T-helper 17 cell (primary cell): ENCODE data around the gene ZFR2. TPM values are rescaled to one million over a fixed set of nuclear protein-coding genes. Genes with fewer than 3 reads are reported as not detected.
"Not testable (repeated sequence)": the region's sequence is repeated elsewhere in the genome, so short reads cannot be mapped to it uniquely, and the experiment has no call there.

Experiments
- ATAC-seq: fragments of 150-1000 bp; cut with Tn5 transposase; 2 replicates; pipeline ENCODE4 v1.10.0; 2021; ENCODE audit warnings: mild to moderate bottlenecking, moderate library complexity
- DNase-seq, 3 donors: peaks; one replicate each; pipeline versions ENCODE4 v3.0.0 to v3.0.0-alpha.2; 2020 to 2021
- H3K9me3 ChIP-seq: one replicate; pipeline ENCODE4 v1.7.0; 2013; ENCODE audit warnings: low read length, mild to moderate bottlenecking; ENCODE audit not compliant: control insufficient read depth, poor library complexity, severe bottlenecking
- H3K27ac Mint-ChIP-seq: one replicate; pipeline ENCODE4 v1.8.0; 2022; ENCODE audit warnings: mild to moderate bottlenecking, moderate library complexity, mixed read lengths
- H3K27me3 Mint-ChIP-seq: one replicate; pipeline ENCODE4 v1.8.0; 2022; ENCODE audit warnings: mixed read lengths
- H3K36me3 Mint-ChIP-seq: one replicate; pipeline ENCODE4 v1.8.0; 2022; ENCODE audit warnings: low read depth, mixed read lengths
- H3K4me1 Mint-ChIP-seq: one replicate; pipeline ENCODE4 v1.8.0; 2022; ENCODE audit warnings: mild to moderate bottlenecking, mixed read lengths
- H3K4me3 Mint-ChIP-seq: one replicate; pipeline ENCODE4 v1.8.0; 2022; ENCODE audit warnings: mild to moderate bottlenecking, moderate library complexity, mixed read lengths
- total RNA-seq, 4 donors: library from RNA in 2 of 4; stranded (reverse) in 2 of 4; gene quantifications; one replicate each; pipeline ENCODE4 v1.2.3 and lab custom pipeline; 2022 to 2026

Gene ZFR2
- total RNA-seq, 2 donors from 2014 or later, result 1.2 to 1.3 TPM

- Mint-ChIP-seq H3K4me3 (no peak overlapping the region), H3K36me3 (peaks cover 5% of the 10 kb centered on the region), H3K4me1 (peaks cover 15% of the 10 kb centered on the region), H3K27ac (peak overlapping the region; percentile 63), H3K27me3 (no peaks in the 10 kb centered on the region)
- no peaks in the 10 kb centered on the region for H3K9me3 ChIP-seq
- ATAC-seq, result no peak
- no peak for DNase-seq
Observed at GRCh38 chr19:3771000-3771905, 97.6 kb downstream of the ZFR2 start.

GRCh38 chr19:3770136-3770999 is 98.5 kb downstream of the ZFR2 start:
- no peaks in the 10 kb centered on the region for H3K9me3 ChIP-seq
- no peak overlapping the region for H3K4me3 Mint-ChIP-seq
- ATAC-seq, result no peak
- peaks cover 16% of the 10 kb centered on the region for H3K4me1 Mint-ChIP-seq
- no peak for DNase-seq
- no peaks in the 10 kb centered on the region for H3K27me3 Mint-ChIP-seq
- peaks cover 5% of the 10 kb centered on the region for H3K36me3 Mint-ChIP-seq
- peak overlapping the region; percentile 63 for H3K27ac Mint-ChIP-seq

- Mint-ChIP-seq H3K27me3 (no peaks in the 10 kb centered on the region), H3K4me1 (peaks cover 16% of the 10 kb centered on the region), H3K4me3 (no peak overlapping the region), H3K27ac (no peak overlapping the region), H3K36me3 (peaks cover 5% of the 10 kb centered on the region)
- DNase-seq (no peak), ATAC-seq (peak; percentile 18)
- H3K9me3 ChIP-seq, result no peaks in the 10 kb centered on the region
Observed at GRCh38 chr19:3769494-3769893, 99.3 kb downstream of the ZFR2 start.

GRCh38 chr19:3768748-3769099 is 100.1 kb downstream of the ZFR2 start:
- H3K27me3 Mint-ChIP-seq, result no peaks in the 10 kb centered on the region
- peak overlapping the region; percentile 58 for H3K4me3 Mint-ChIP-seq
- H3K36me3 Mint-ChIP-seq, result peaks cover 5% of the 10 kb centered on the region
- H3K9me3 ChIP-seq, result no peaks in the 10 kb centered on the region
- DNase-seq (no peak), ATAC-seq (no peak)
- peaks cover 14% of the 10 kb centered on the region for H3K4me1 Mint-ChIP-seq
- no peak overlapping the region for H3K27ac Mint-ChIP-seq

- ATAC-seq, result no peak
- H3K9me3 ChIP-seq, result no peaks in the 10 kb centered on the region
- Mint-ChIP-seq H3K27ac (no peak overlapping the region), H3K36me3 (peaks cover 5% of the 10 kb centered on the region), H3K4me3 (no peak overlapping the region), H3K4me1 (peaks cover 14% of the 10 kb centered on the region), H3K27me3 (no peaks in the 10 kb centered on the region)
- no peak for DNase-seq
Observed at GRCh38 chr19:3768015-3768747, 100.7 kb downstream of the ZFR2 start.

- DNase-seq, result no peak
- Mint-ChIP-seq H3K4me1 (peaks cover 23% of the 10 kb centered on the region), H3K27ac (peak overlapping the region; percentile 79), H3K36me3 (peaks cover 5% of the 10 kb centered on the region), H3K4me3 (peak overlapping the region; percentile 47), H3K27me3 (no peaks in the 10 kb centered on the region)
- no peaks in the 10 kb centered on the region for H3K9me3 ChIP-seq
- no peak for ATAC-seq
Observed at GRCh38 chr19:3767050-3767449, 101.8 kb downstream of the ZFR2 start.

- peak overlapping the region; percentile 79 for H3K27ac Mint-ChIP-seq
- peaks cover 28% of the 10 kb centered on the region for H3K4me1 Mint-ChIP-seq
- peaks cover 5% of the 10 kb centered on the region for H3K36me3 Mint-ChIP-seq
- no peaks in the 10 kb centered on the region for H3K9me3 ChIP-seq
- H3K27me3 Mint-ChIP-seq, result no peaks in the 10 kb centered on the region
- DNase-seq, result no peak
- peak overlapping the region; percentile 75 for H3K4me3 Mint-ChIP-seq
- no peak for ATAC-seq
Observed at GRCh38 chr19:3766520-3766919, 102.3 kb downstream of the ZFR2 start.

GRCh38 chr19:3765757-3766156 is 103.1 kb downstream of the ZFR2 start:
- DNase-seq, H3K36me3 Mint-ChIP-seq, ATAC-seq, H3K27me3 Mint-ChIP-seq, H3K4me3 Mint-ChIP-seq, H3K9me3 ChIP-seq: not testable (repeated sequence)
- Mint-ChIP-seq H3K27ac (peak overlapping the region; percentile 79), H3K4me1 (peaks cover 30% of the 10 kb centered on the region)

- H3K27me3 Mint-ChIP-seq, result no peaks in the 10 kb centered on the region
- H3K4me1 Mint-ChIP-seq, result peaks cover 30% of the 10 kb centered on the region
- ATAC-seq, result no peak
- no peak overlapping the region for H3K27ac Mint-ChIP-seq
- H3K4me3 Mint-ChIP-seq, result no peak overlapping the region
- H3K36me3 Mint-ChIP-seq, result peaks cover 3% of the 10 kb centered on the region
- no peak for DNase-seq
- no peaks in the 10 kb centered on the region for H3K9me3 ChIP-seq
Observed at GRCh38 chr19:3765121-3765520, 103.7 kb downstream of the ZFR2 start.

- Mint-ChIP-seq H3K36me3 (no peaks in the 10 kb centered on the region), H3K27ac (peak within 1 kb of the TSS; percentile 100), H3K27me3 (no peaks in the 10 kb centered on the region), H3K4me3 (peak within 1 kb of the TSS; percentile 96), H3K4me1 (peaks cover 32% of the 10 kb centered on the region)
- peak; percentile 97 to 99 (median 99) for DNase-seq
- H3K9me3 ChIP-seq, result no peaks in the 10 kb centered on the region
- ATAC-seq, result peak; percentile 85
Observed at GRCh38 chr19:3762501-3763459, 106.1 kb downstream of the ZFR2 start, which contains the start of gene MRPL54. MRPL54 (plus strand) TSS chr19:3762682; CDS start chr19:3762701, 19 bp downstream.

- no peaks in the 10 kb centered on the region for H3K36me3 Mint-ChIP-seq
- H3K4me3 Mint-ChIP-seq, result peak overlapping the region; percentile 96
- H3K27ac Mint-ChIP-seq, result peak overlapping the region; percentile 100
- no peaks in the 10 kb centered on the region for H3K27me3 Mint-ChIP-seq
- no peaks in the 10 kb centered on the region for H3K9me3 ChIP-seq
- DNase-seq (no peak), ATAC-seq (no peak)
- H3K4me1 Mint-ChIP-seq, result peaks cover 32% of the 10 kb centered on the region
Observed at GRCh38 chr19:3762130-3762473, 106.7 kb downstream of the ZFR2 start.
